ENCODE measurements around the gene NUPR1. TPM values are rescaled to one million over a fixed set of nuclear protein-coding genes. Genes with fewer than 3 reads are reported as not detected.
A peak's percentile ranks its signal among the peaks of the same experiment; 100 is the strongest.

Gene NUPR1
- 18.0 and 23.9 TPM in 2 replicates for total RNA-seq (2016; rRNA removed; fragmentation: Illumina TruSeq; extraction: Trizol)
- total RNA-seq (2016; cell fraction: cytosol; rRNA removed; fragmentation: Illumina TruSeq; extraction: Trizol; ENCODE audit: low read depth), result 7.4 and 7.5 TPM in 2 replicates
- 18.2 and 22.3 TPM in 2 replicates for total RNA-seq (2016; cell fraction: insoluble cytoplasmic fraction; rRNA removed; fragmentation: Illumina TruSeq; extraction: Trizol)
- 9.6 and 12.0 TPM in 2 replicates for total RNA-seq (2016; cell fraction: membrane; rRNA removed; fragmentation: Illumina TruSeq; extraction: Trizol)
- 6.4 and 6.7 TPM in 2 replicates for total RNA-seq (2016; cell fraction: nucleus; rRNA removed; fragmentation: Illumina TruSeq; extraction: Trizol)
- 20.7 and 25.6 TPM in 2 replicates for polyA plus RNA-seq (2011; rRNA removed)
- 6.7 and 11.7 TPM in 2 replicates for polyA plus RNA-seq (2011; cell fraction: cytosol; rRNA removed)
- polyA plus RNA-seq (2011; cell fraction: nucleus; rRNA removed), result 8.3 and 9.2 TPM in 2 replicates
- polyA plus RNA-seq (2012), result 5.3 and 10.3 TPM in 2 replicates
- polyA plus RNA-seq (2016; cell fraction: cytosol; fragmentation: Illumina TruSeq; extraction: Trizol; ENCODE audit: low read depth), result 17.0 and 17.7 TPM in 2 replicates
- 33.9 and 41.5 TPM in 2 replicates for polyA plus RNA-seq (2016; cell fraction: insoluble cytoplasmic fraction; fragmentation: Illumina TruSeq; extraction: Trizol; ENCODE audit: low read depth)
- 18.7 and 22.5 TPM in 2 replicates for polyA plus RNA-seq (2016; cell fraction: membrane; fragmentation: Illumina TruSeq; extraction: Trizol; ENCODE audit: low read depth)
- 19.8 and 24.6 TPM in 2 replicates for polyA plus RNA-seq (2016; cell fraction: nucleus; fragmentation: Illumina TruSeq; extraction: Trizol; ENCODE audit: insufficient read depth, low read depth)
- polyA minus RNA-seq (2011; rRNA and poly(A)+ RNA removed; ENCODE audit: low replicate concordance), result 1.6 and 2.1 TPM in 2 replicates
- polyA minus RNA-seq (2011; cell fraction: cytosol; rRNA and poly(A)+ RNA removed), result 3.0 and 3.5 TPM in 2 replicates
- 2.4 and 4.7 TPM in 2 replicates for polyA minus RNA-seq (2011; cell fraction: nucleus; rRNA and poly(A)+ RNA removed)
- percentile 73 among the genes with signal in this experiment for Bru-seq, nascent RNA
- percentile 79 among the genes with signal in this experiment for BruChase-seq, experiment 1, labeled RNA remaining after a 6-hour chase
- percentile 69 among the genes with signal in this experiment for BruChase-seq, experiment 2, labeled RNA remaining after a 2-hour chase
- long read RNA-seq, experiment 1, full-length matches to known transcripts, result 27 of 29 reads
- long read RNA-seq, experiment 1, partial matches to known transcripts, result 0 of 29 reads
- long read RNA-seq, experiment 1, other reads (novel, unspliced or antisense), result 2 of 29 reads
- long read RNA-seq, experiment 2, full-length matches to known transcripts, result 130 of 146 reads
- long read RNA-seq, experiment 2, partial matches to known transcripts, result 13 of 146 reads
- long read RNA-seq, experiment 2, other reads (novel, unspliced or antisense), result 3 of 146 reads

GRCh38 chr16:28538733-28539596, at the start of gene NUPR1:
NUPR1 (minus strand) TSS chr16:28538974; CDS start chr16:28538907, 67 bp downstream.
- BruUV-seq (replicated peaks), result TSS peak; percentile 93
- H3K4me2 ChIP-seq (ENCODE audit: low read depth, low read length), result peak within 1 kb of the TSS; percentile 98
- in situ Hi-C loops (cut with HindIII; ENCODE audit: extremely low pct_ligation_motif_present, low pct_unique_long_range_greater_than_20kb), result no loop called here
- WGBS (ENCODE audit: low lambda C conversion rate), result 5% methylated on average over 22 of the region's 22 CpGs
- H3K9me3 ChIP-seq (ENCODE audit: low read length), result no peaks in the 10 kb centered on the region
- H3K4me1 ChIP-seq (ENCODE audit: insufficient read depth, low read length), result peaks cover 75% of the 10 kb centered on the region
- ATAC-seq (peak; percentile 71), FAIRE-seq (no peak), DNase-seq (ENCODE audit: low spot score) (peak; percentile 89)
- intact Hi-C loops (cut with micrococcal nuclease; ENCODE audit: unreplicated experiment), result no loop called here
- CTCF ChIA-PET (ENCODE audit: low intra/inter-chr PET ratio, low total read pairs), result no interaction called here
- H3K9ac ChIP-seq (ENCODE audit: insufficient read depth, low read depth, low read length), result peak within 1 kb of the TSS; percentile 78
- no peaks in the 10 kb centered on the region for H4K20me1 ChIP-seq (ENCODE audit: insufficient read depth, low read length)
- POLR2A ChIA-PET, result interaction anchor here (0.8 to 3.7 kb wide), 10 partner anchors 10 to 79 kb away, joined by 3 to 23 read pairs (median 5); partner anchors contain the start of genes CLN3, SGF29, SULT1A1 and SULT1A2
- H3K27ac ChIP-seq (ENCODE audit: extremely low read length, insufficient read depth, low read length), result peak within 1 kb of the TSS; percentile 78
- H3K79me2 ChIP-seq (ENCODE audit: insufficient read depth, low read length), result peaks cover 12% of the 10 kb centered on the region
- H3K36me3 ChIP-seq (replicated peaks in 1 of 2; ENCODE audit: control insufficient read depth in 1 of 2, insufficient read depth in 2 of 2, low read length in 2 of 2), result peaks cover 0 to 3% of the 10 kb centered on the region in 2 experiments; a peak in 1 of 5 replicates
- H3K4me3 ChIP-seq (replicated peaks in 1 of 3; ENCODE audit: insufficient read depth in 1 of 3, low read depth in 2 of 3, low read length in 3 of 3), result peak within 1 kb of the TSS; percentile 60 to 76 (median 62)
- H3K27me3 ChIP-seq (ENCODE audit: control insufficient read depth in 1 of 2, insufficient read depth in 2 of 2, low read length in 2 of 2), result no peaks in the 10 kb centered on the region
- H2AFZ ChIP-seq (ENCODE audit: low read length), result peak within 1 kb of the TSS; percentile 75
- TF ChIP-seq ZBTB14 (CRISPR knock-in tag; IDR thresholded peaks at IDR 0.05), result no peak
- no peak for TF ChIP-seq SNAPC4 (CRISPR knock-in tag; IDR thresholded peaks at IDR 0.05)
- no peak for TF ChIP-seq PLSCR1 (CRISPR knock-in tag; IDR thresholded peaks at IDR 0.05; ENCODE audit: borderline replicate concordance)
- TF ChIP-seq ZFP41 (CRISPR knock-in tag; IDR thresholded peaks at IDR 0.05; ENCODE audit: borderline replicate concordance), result no peak
- no peak for TF ChIP-seq RARG (CRISPR knock-in tag; IDR thresholded peaks at IDR 0.05; ENCODE audit: low read depth)
- 0 out of 2 replicates have a peak, but pooled peaks have one; percentile 2 for TF ChIP-seq NR2C2 (CRISPR knock-in tag; IDR thresholded peaks at IDR 0.05; ENCODE audit: borderline replicate concordance)
- TF ChIP-seq TSC22D2 (CRISPR knock-in tag; IDR thresholded peaks at IDR 0.05; ENCODE audit: borderline replicate concordance), result peak; percentile 51; the same call in 1 of the 2 replicates
- TF ChIP-seq ZNF749 (CRISPR knock-in tag; IDR thresholded peaks at IDR 0.05; ENCODE audit: borderline replicate concordance), result no peak; the same call in 1 of the 2 replicates
- TF ChIP-seq ZNF446 (CRISPR knock-in tag; IDR thresholded peaks at IDR 0.05), result no peak
